D721Med (cell line): ENCODE data around the gene IL20RB.
A peak's percentile ranks its signal among the peaks of the same experiment; 100 is the strongest.

Source experiments
- DNase-seq: peaks from one replicate; pipeline ENCODE4 v3.0.0; 2011; ENCODE audit warnings: low spot score; ENCODE audit not compliant: insufficient read length
- FAIRE-seq: peaks from 2 replicates; lab custom pipeline; 2011; peaks lifted over from hg19 to GRCh38; lab: Jason Lieb, UNC
- TF ChIP-seq, protein P1 (sequence below): IDR thresholded peaks from 2 replicates; pipeline ENCODE4 v1.5.1; 2012; ENCODE audit warnings: mild to moderate bottlenecking, control low read depth; ENCODE audit not compliant: insufficient read depth; ENCODE audit errors: missing control alignments

IL20RB gene

DNA sequence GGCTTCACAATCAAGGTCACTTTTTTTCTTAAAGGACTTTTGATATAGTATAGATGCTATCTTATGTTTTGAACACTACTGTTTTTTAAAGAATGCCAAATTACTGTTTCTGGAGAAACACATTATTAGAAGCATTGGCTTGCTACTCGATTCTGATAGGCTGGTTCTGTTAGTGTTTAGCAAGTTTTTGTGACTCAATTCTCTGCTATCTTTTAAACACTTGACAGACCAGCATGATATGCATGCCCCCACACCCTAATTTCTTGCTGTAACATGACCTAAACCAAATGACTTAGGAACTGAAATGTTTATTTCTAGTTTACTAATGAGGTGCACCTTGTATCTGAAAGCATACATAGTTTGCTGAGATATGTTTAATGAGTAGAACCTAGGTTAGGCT, 5.5 kb upstream of the IL20RB start:
- no peak for FAIRE-seq
- no peak for DNase-seq
- TF ChIP-seq, protein P1, sequence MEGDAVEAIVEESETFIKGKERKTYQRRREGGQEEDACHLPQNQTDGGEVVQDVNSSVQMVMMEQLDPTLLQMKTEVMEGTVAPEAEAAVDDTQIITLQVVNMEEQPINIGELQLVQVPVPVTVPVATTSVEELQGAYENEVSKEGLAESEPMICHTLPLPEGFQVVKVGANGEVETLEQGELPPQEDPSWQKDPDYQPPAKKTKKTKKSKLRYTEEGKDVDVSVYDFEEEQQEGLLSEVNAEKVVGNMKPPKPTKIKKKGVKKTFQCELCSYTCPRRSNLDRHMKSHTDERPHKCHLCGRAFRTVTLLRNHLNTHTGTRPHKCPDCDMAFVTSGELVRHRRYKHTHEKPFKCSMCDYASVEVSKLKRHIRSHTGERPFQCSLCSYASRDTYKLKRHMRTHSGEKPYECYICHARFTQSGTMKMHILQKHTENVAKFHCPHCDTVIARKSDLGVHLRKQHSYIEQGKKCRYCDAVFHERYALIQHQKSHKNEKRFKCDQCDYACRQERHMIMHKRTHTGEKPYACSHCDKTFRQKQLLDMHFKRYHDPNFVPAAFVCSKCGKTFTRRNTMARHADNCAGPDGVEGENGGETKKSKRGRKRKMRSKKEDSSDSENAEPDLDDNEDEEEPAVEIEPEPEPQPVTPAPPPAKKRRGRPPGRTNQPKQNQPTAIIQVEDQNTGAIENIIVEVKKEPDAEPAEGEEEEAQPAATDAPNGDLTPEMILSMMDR, result no peak

DNA sequence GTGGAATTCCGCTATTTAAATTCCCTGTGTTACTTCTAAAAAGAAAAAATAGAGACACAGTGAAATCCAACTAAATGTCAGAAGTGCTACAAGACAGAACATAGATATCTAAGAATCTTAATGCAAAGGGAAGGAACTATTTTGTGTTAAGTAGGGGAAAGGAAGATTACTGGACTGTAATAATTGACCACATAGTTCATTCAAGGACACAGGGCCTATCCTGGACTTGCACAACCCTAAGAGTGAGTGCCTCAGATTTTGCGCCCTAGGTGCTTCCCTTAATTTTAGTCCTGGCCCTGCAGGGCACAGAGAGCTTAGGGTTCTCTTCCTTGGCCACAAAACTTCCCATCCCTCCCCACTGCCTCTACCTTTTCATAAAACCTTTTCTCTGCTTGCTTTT, 3.5 kb upstream of the IL20RB start:
- no peak for FAIRE-seq
- DNase-seq, result no peak
- TF ChIP-seq, protein P1, result no peak

DNA sequence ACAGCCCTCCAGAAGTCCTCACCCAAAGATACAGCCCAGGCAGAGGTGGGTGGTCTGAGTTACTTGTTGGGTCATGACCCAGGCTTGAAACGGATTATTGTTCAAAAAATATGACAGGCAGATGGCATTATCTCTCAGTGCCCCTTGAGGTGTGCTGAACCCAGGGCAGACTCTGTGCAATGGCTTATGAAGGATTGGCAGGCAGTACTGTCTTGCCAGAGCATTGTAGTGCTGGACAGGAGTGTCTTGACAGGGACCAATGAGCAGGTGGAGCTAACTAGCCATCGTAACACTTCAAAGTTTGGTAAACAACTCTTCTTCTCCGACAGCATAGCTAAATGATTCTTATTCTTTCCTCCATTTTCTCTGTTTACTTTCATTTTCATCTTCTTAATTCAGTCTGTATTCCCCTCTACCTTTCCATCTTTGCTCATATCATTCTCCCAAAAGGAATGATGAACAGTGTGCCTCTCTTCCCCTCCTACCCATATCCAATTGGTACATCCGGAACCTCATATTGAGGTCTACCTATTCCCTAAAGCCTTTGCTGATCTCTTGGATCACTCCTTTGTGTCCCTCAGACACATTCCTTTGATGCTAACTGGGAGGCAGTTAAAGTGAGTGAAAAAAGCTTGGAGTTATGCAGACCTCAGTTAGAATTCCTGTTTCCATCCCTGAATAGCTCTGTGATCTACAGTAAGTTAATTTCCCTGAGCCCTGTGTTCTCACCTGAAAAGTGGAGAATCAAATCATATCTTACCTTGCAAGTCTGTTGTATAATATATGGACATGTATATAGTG, 2.6 kb upstream of the IL20RB start:
- TF ChIP-seq, protein P1, result no peak
- no peak for FAIRE-seq
- DNase-seq, result no peak

DNA sequence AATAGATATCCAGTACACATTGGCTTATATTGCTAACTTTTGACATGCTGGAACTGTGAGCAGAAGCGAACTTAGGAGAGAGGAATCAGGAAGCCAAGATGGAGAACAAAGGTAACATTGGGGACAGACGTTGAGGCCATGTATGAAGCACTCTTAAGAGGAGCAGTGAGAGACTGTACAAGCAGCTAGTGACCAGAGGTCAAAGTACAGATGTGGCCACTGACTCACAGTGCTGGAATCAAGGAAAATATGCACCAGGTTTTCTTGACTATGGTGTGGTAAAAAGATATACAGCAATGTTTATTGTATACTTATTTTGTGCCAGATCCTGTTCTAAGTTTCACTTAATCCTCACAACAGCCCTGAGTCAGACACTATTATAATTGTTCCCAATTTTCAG, 2.0 kb upstream of the IL20RB start:
- TF ChIP-seq, protein P1, result no peak
- FAIRE-seq (no peak), DNase-seq (no peak)

DNA sequence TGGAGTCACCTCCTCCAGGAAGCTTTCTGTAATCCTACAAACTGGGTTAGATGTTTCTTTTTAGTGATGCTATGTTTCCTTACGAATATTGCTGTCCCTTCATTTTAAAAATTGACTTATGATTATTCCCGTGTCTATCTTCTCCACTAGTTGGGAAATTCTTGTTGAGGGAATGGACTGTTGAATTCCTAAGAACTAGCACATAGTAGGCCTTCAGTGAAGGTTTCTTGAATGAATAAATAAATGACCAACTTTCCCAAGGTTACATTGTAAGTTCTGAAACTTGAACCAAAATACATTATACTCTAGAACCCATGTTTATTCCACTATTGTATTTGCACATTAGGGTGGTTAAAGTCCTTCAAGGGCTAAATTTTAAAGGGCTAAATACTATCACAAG, 812 bp upstream of the IL20RB start:
- FAIRE-seq, result peak; percentile 68
- TF ChIP-seq, protein P1, result no peak

DNA sequence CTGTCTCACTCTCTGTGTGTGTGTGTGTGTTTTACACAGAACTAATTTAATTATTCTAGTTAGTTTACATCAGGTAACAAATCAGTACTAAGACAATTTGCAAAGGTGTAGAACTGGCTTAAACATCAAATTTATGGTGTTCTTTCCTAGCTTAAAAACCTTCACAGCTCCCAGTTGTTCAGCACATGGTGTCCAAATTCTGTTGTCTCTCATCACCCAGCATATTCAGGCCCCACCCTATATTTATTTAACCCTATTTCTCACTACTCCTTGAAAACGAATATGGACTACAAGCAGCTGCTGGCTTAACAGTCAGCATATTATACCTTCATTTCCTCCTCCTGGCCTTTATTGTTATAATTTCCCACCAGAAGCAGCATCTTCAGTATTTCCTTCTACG, 1.2 kb downstream of the IL20RB start:
- TF ChIP-seq, protein P1, result no peak
- DNase-seq, result no peak
- no peak for FAIRE-seq

More for the DNA sequence above, 812 bp upstream of the IL20RB start:
- no peak for DNase-seq

DNA sequence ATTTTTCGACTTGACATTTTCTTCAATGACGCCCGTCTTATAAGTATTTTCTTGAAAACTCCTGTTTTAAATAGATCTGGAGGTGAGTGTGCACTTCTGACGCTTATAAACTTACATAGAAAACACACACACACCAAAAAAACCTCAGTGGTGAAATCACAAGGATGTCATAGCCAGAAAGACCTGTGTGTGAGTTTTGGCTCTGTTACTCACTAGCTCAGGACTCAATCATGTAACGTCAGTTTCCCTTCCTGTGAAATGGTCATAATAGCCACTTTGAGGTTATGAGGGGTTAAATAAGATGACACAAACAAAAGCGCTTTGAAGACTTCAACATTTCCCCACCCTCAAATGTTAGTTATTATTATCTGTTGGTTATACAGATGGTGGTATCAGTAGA, 1.8 kb downstream of the IL20RB start:
- TF ChIP-seq, protein P1, result no peak
- DNase-seq, result no peak
- FAIRE-seq, result no peak
